Measurements from ENCODE around the gene CCNK.

Gene CCNK

DNA sequence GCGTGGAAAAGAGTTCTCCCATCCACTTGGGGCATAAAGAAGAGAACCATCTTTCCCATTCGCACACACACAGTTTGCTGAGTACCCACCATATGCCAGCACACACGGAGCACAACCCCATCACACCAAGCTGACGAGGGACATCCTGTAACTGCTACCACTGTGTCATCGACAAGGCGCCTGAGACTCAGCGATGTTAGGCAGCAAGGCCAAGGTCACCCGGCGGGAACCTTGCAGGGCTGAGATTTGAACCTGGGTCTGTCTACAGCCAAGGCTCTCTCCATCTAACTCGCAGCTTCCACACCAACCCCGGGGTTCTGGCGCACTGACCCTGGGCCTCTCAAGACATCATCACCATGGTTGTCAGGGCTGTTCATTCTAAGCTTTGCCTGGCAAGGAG, 62.8 kb downstream of the CCNK start:
- H3K4me3 ChIP-seq (replicated peaks; ENCODE audit: low read depth, low read length): no peak overlapping the region
- DNase-seq (ENCODE audit: low read depth): no peak
- TF ChIP-seq, protein P1, sequence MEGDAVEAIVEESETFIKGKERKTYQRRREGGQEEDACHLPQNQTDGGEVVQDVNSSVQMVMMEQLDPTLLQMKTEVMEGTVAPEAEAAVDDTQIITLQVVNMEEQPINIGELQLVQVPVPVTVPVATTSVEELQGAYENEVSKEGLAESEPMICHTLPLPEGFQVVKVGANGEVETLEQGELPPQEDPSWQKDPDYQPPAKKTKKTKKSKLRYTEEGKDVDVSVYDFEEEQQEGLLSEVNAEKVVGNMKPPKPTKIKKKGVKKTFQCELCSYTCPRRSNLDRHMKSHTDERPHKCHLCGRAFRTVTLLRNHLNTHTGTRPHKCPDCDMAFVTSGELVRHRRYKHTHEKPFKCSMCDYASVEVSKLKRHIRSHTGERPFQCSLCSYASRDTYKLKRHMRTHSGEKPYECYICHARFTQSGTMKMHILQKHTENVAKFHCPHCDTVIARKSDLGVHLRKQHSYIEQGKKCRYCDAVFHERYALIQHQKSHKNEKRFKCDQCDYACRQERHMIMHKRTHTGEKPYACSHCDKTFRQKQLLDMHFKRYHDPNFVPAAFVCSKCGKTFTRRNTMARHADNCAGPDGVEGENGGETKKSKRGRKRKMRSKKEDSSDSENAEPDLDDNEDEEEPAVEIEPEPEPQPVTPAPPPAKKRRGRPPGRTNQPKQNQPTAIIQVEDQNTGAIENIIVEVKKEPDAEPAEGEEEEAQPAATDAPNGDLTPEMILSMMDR (IDR thresholded peaks at IDR 0.05; ENCODE audit: low read length, missing control alignments): no peak

DNA sequence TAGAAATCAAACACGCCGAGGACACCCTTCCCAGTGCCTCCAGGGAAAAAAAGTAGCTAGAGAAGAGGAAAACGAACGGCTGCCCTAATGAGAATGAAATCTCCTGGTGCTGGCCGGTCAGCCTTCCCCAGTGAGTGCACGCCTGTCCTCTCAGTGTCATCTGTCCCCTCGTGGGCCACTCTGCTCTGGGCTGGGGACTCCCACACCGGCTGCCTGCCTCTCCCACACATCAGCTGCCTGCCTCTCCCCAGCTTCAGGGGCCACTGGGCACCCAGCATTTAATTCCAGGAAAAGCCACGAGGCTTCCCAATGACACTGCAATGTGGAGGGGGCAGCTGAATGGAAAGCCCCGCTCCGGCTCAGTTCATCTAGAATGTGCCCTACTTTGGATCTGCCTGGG, 63.8 kb downstream of the CCNK start:
- no peak for DNase-seq (ENCODE audit: low read depth)
- TF ChIP-seq, protein P1 (IDR thresholded peaks at IDR 0.05; ENCODE audit: low read length, missing control alignments): no peak

DNA sequence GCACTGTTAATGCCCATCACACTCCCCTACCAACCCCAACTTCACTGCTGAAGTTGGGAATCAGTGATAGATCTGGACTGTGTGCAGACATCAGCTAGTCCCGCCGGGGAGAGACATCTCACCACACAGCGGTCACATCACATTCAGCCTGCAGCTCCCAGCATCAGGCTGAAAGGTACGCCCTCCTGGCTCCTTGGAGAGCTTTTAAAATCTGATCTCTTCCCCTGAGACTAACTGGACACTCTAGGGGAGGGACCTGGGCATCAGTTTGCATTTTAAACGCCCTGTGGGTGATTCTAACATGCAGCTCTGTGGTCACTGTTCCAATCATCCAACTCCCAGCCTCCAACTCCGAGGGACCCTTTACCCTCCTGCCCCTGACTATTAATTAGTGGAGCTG, 64.4 kb downstream of the CCNK start:
- TF ChIP-seq, protein P1 (IDR thresholded peaks at IDR 0.05; ENCODE audit: low read length, missing control alignments): no peak
- no peak for DNase-seq (ENCODE audit: low read depth)
- no peak overlapping the region for H3K4me3 ChIP-seq (replicated peaks; ENCODE audit: low read depth, low read length)

More for the DNA sequence above, 63.8 kb downstream of the CCNK start:
- H3K4me3 ChIP-seq (replicated peaks; ENCODE audit: low read depth, low read length): no peak overlapping the region

DNA sequence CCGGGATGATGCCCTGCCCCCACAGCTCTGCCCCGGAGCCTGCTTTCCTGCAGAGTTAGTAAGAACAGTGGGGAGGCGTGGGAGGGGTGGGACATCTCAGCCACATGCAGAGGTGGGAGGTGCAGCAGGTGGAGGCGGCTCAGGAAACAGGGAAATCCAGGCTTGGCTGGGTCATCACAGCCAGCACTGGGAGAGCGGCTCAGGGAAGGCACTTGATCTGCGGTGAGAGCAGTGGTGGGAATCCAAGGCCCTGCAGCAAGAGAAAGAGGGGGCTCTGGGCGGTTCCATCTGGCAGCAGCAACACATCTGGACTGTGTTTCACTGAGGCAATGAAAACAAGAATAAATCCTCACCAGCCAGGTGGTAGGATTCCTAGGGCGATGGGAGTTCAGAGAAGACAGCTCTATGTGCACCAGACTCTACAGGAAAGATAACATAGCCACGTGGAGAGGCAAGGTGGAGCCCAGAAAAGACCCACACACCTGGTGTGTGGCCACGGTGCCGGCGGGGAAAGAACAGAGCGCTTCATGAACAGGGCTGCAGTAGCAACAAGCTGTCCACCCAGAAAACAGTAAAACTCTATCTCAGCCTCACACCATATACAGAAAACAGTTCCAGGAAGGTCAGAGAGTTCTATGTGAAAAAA, 65.1 kb downstream of the CCNK start:
- no peak for DNase-seq (ENCODE audit: low read depth)
- TF ChIP-seq, protein P1 (IDR thresholded peaks at IDR 0.05; ENCODE audit: low read length, missing control alignments): no peak
- H3K4me3 ChIP-seq (replicated peaks; ENCODE audit: low read depth, low read length): no peak overlapping the region

DNA sequence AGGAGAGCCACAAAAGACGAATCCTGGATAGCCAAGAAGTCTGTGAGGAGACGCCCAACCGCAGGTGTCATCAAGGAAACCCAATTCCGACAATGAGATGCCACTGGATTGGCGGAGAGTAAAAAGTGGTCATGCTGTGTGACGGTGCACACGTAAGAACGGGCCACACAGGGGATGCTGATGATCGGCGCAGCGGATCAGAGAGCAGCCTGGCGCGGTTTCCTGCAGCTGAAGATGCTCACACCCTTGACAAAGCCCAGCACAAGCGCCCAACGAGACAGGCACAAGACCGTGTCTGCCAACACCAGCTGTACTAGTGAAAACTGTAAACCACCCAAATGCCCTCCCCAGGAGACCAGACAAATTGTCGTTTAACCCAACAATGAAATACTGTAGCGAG, 67.0 kb downstream of the CCNK start:
- H3K4me3 ChIP-seq (replicated peaks; ENCODE audit: low read depth, low read length): no peak overlapping the region
- TF ChIP-seq, protein P1 (IDR thresholded peaks at IDR 0.05; ENCODE audit: low read length, missing control alignments): no peak

DNA sequence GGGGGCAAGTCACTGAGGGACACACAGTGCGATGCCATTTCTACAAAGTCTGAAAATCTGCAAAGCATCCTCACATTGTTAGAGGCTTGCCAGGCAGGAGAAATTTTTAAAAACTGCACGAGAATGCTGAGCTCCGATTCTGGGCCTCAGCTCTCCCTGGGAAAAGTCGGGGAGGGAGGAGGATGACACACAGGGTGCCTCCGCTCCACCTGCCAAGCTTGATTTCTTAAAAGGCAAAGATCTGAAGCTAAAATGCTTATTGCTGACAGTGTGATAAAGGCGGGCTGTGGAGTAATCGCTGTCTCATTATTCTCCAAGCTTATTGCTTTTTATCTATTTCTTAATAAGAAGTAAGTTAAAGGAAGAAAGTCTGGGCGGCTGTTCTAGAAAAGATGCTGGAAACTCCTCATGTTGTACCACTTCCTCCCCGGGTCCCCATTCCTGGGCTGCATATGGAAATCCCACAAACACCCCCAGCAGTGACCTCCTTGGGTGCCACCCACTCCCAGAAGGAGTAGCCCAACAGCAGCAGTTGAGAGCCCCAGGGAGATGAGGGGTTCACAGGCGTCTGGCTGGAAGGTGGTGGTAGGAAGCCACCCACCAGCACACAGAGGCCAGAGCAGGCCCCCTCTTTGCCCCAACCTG, 67.8 kb downstream of the CCNK start:
- TF ChIP-seq, protein P1 (IDR thresholded peaks at IDR 0.05; ENCODE audit: low read length, missing control alignments): no peak
- no peak overlapping the region for H3K4me3 ChIP-seq (replicated peaks; ENCODE audit: low read depth, low read length)
- no peak for DNase-seq (ENCODE audit: low read depth)

More for the DNA sequence above, 67.0 kb downstream of the CCNK start:
- DNase-seq (ENCODE audit: low read depth): no peak

DNA sequence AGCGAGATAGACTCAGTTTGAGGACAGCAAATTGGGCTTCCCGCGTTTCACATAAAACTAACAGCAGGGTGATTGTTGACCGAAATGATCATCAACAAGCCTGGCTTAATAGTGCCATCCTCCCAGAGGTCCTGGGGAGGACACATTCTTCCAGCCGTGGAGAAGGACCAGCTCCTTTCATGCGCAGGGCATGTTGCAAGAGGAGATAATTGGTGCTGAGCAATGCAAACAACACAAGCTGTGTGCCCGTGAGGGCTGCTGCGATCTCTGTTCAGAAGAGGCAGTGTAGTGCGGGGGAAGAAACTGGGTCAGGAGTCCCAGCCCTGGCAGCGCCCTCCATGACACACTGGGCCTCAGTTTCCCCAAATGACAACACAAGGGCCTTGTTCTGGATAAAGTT, 68.5 kb downstream of the CCNK start:
- no peak overlapping the region for H3K4me3 ChIP-seq (replicated peaks; ENCODE audit: low read depth, low read length)
- no peak for DNase-seq (ENCODE audit: low read depth)

More for the DNA sequence above, 68.5 kb downstream of the CCNK start:
- TF ChIP-seq, protein P1 (IDR thresholded peaks at IDR 0.05; ENCODE audit: low read length, missing control alignments): no peak
